GM20000 (cell line): ENCODE measurements around the gene GPR158.
"Not testable (repeated sequence)": the region's sequence is repeated elsewhere in the genome, so short reads cannot be mapped to it uniquely, and the experiment has no call there.

Experiments
- DNase-seq: peaks from one replicate; pipeline ENCODE4 v3.0.0; 2012; ENCODE audit warnings: low spot score
- CTCF ChIP-seq: IDR thresholded peaks from 2 replicates; pipeline ENCODE4 v1.5.1; 2012; ENCODE audit warnings: mild to moderate bottlenecking, control low read depth; ENCODE audit errors: extremely low read depth, missing control alignments

The GPR158 gene

DNA sequence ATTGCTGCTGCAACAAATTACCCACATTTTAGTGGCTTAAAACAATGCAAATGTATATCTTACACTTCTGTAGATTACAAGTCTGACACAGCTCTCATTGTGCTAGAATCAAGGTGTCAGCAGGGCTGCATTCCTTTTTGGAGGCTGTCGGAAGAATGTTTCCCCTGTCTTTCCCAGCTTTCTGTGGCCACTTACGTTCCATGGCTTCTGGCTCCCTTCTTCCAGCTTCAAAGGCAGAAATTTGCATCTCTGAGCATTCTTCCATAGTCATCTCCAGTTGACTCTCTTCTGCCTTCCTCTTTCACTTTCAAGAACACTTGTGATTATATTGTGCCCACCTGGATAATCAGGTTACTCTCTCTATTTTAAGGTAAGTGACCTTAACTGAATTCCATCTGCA lies 125.3 kb downstream of the GPR158 start:
- no peak for TF ChIP-seq CTCF
- DNase-seq: no peak

DNA sequence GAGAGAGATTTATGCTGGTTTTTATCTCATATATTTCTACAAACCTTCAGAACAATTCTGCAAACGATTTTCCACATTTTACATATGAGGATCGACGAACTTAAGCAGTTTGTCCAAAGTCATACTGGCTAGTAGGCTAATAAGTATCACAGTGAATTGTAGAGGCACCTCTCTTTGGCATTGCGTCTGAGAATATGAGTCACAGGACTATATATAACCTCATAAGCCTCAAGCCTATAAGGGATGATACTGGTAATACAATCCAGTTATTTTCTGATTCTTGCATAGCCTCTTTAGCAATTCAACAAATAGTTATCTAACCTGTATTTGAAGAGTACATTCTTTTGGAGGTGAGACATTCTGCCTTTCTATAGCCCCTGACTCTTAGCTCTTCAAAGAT lies 129.8 kb downstream of the GPR158 start:
- TF ChIP-seq CTCF: no peak
- DNase-seq: no peak

DNA sequence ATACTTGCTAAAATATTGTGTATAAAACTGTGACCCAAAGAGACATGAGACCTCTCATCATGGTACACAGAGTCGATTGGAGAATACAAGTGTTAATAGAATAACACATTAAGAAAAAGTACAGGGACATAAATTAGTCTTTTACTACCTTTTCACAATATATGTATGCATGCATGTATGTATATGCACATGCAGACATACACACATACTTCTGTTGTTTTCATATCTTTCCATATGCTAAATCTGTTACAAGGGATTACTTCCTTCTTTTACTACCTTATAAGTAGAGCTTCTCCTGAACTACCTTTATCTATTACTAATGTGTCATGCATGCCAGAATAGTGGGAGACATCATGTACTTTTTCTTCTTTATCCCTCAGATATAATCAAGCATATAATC lies 131.6 kb downstream of the GPR158 start:
- no peak for TF ChIP-seq CTCF
- no peak for DNase-seq

GRCh38 chr10:25308278-25308677 lies 133.5 kb downstream of the GPR158 start:
- no peak for TF ChIP-seq CTCF
- DNase-seq: no peak

DNA sequence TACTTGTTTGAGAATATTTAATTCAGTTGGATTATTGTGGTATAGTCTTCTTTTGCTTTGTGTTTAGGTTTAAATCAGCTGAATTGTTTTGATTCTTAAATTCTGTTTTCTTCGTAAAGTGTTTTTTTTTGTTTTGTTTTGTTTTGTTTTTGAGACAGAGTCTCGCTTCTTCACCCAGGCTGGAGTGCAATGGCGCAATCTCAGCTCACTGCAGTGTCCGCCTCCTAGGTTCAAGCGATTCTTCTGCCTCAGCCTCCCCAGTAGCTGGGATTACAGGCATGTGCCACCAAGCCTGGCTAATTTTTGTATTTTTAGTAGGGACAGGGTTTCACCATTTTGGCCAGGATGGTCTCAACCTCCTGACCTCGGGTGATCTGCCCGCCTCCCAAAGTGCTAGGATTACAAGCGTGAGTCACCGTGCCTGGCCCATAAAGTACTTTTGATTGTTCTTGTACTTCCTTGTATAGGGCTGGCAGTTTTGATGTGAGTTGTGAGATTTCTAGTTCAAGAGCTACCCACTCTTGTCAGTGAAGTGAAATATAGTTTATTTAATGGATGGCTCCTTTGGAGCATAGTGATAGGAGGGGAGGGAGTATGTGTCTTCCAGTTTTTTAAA lies 142.9 kb downstream of the GPR158 start:
- DNase-seq: not testable (repeated sequence)

- TF ChIP-seq CTCF: no peak
Observed at GRCh38 chr10:25327273-25327672, 152.5 kb downstream of the GPR158 start.

GRCh38 chr10:25328361-25328760 lies 153.6 kb downstream of the GPR158 start:
- DNase-seq: no peak
- no peak for TF ChIP-seq CTCF

More at GRCh38 chr10:25327273-25327672, 152.5 kb downstream of the GPR158 start:
- DNase-seq: no peak

DNA sequence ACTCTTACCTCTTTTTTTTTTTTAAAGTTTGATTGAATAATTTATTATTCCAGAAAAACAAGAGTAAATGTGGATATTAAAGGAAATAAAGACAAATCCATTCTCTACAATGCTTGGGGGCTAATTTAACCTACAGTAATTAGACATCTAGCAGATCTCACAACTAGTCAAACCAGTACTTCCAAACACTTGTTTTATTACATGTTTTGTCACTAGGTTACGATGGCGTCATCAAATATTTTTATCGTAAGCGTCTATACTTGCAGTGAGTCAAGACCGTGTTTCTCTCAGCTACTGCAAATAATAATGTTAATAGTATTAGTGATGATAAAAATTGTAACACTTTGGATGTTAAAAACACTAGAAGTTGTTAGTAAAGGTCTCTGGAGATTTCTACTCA lies 154.8 kb downstream of the GPR158 start:
- not testable (repeated sequence) for DNase-seq
